AML-193 (cell line): Measurements from ENCODE around the gene SOCS3.

Source experiments
- DNase-seq, 2 experiments: peaks; one replicate each; lab custom pipeline; 2025; lab: John Stamatoyannopoulos, UW

SOCS3 gene

DNA sequence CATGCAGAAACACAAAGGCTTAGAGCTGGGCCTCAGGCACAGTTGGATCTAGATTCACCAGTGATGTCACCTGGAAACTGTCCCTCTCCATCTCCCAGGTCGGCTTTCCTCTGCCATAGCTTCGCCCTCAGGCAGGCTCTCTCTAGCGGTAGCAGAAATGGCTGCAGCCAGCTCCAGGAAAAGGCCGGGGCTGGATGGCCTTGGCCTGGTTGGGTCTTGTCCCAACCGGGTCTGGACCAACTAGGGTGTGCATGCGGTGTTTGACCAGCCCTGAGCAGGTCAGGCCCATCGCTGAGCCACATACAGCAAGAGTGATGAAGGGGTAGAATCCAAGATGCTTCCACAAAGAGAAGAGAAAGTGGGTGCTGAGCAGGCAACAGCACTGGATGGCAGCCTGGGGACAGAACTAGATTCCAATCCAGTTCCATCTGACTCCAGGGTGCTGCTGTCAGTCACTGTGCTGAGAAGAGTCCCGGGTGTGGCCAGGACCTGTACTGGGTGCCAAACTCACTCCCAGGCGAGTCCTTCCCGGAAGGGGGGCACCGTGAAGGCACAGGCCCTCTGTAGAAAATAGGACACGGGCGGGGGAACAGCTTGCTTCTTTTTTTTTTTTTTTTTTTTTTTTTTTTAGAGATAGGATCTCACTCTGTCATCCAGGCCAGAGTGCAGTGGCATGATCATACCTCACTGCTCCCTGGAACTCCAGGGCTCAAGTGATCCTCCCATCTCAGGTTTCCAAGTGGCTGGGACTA, 51.8 kb downstream of the SOCS3 start:
- no peak for DNase-seq

DNA sequence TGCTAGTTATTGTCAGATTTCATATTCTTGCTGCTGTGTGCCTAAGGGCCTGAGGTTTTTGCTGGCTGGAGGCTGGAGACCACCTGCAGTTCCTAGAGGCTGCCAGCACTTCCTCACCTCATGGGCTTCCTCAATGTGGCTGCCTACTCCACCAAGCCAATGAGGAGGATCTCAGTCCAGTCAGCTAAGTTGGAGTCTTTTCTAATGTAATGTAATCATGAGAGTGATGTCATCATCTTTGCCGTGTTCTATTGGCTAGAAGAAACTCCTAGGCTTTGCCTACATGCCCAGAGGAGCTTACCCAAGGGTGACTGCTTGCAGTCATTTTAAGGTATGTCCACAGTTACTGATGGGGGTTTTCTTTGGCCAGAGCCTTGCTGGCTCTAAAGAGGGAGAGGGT, 53.0 kb downstream of the SOCS3 start:
- no peak for DNase-seq
